HG02943 (cell line): Measurements from ENCODE around the gene AGAP3.
A peak's percentile ranks its signal among the peaks of the same experiment; 100 is the strongest.

Experiments used
- ATAC-seq: cut with Tn5 transposase; IDR thresholded peaks from one replicate; pipeline ENCODE4 v1.9.1; 2021; ENCODE audit warnings: mild to moderate bottlenecking, low read depth, moderate library complexity; ENCODE audit not compliant: unreplicated experiment

AGAP3 gene

DNA sequence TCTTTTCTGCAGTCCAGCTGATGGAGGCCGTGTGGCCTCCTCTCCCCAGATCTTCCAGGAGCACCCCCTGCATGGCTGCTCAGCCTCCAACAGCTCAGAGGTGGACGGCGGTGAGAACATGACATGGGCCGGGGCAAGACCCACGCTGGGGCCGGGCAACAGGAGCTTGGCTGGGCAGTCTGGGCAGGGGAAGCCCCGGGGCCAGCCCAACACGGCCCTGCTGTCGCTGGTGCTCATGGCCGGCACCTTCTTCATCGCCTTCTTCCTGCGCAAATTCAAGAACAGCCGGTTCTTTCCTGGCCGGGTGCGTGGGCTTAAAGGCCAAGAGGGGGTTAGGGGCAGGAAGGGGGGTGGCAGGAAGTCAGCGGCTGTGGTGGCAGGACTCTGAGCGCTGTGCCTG lies 12.3 kb upstream of the AGAP3 start:
- no peak for ATAC-seq

DNA sequence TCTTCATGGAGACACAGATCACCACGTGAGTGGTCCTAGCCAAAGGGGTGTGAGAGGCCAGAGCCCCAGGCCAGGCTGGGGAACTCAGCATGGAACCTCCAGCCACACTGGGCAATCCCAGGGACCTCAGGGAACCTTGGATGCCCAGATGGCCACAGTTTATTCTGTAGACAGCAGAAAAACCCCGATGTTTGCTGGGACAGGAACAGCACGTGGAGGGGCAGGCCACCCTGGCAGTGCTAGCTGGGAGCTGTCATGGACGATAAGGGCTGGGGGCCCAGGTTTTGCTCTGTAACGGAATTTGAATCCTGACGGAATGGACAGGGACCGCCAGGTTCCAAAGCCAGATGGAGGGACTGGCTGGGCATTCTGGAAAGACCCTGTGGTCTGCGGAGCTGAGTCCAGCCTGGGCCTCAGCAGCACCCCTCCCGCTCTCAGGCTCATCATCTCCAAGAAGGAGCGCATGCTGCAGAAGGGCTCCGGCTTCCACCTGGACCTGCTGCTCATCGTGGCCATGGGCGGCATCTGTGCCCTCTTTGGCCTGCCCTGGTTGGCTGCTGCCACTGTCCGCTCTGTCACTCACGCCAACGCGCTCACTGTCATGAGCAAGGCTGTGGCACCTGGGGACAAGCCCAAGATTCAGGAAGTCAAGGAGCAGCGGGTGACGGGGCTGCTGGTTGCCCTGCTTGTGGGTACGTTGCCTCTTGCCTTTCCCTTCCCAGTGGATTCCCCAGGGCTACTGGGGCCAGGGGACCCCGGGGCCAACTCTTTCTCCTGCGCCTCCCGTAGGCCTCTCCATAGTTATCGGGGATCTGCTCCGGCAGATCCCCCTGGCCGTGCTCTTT lies 11.2 kb upstream of the AGAP3 start:
- no peak for ATAC-seq

DNA sequence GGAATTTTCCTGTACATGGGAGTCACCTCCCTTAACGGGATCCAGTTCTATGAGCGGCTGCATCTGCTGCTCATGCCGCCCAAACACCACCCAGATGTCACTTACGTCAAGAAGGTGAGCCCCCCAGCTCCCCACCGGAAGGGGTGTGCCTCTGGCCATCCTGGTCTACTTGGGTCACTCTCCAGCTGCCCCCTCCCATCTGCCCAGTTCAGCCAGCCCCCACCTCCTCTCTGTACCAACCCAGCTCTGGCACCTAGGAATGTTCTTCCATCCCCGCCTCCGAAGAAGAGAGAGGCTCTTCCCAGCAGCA lies 10.7 kb upstream of the AGAP3 start:
- ATAC-seq: no peak

DNA sequence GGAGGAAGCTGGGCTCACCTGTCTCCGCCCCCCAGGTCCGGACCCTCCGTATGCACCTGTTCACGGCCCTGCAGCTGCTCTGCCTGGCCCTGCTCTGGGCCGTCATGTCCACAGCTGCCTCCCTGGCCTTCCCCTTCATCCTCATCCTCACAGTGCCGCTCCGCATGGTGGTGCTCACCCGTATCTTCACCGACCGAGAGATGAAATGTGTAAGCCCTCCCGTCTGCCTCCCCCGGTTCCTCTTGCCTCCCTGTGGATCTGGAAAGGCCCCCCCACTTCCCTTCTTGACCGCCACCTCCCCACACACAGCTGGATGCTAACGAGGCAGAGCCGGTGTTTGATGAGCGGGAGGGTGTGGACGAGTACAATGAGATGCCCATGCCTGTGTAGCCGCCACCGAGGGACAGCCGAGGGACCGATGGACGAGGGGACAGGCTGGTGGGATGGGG lies 10.3 kb upstream of the AGAP3 start:
- ATAC-seq: no peak

DNA sequence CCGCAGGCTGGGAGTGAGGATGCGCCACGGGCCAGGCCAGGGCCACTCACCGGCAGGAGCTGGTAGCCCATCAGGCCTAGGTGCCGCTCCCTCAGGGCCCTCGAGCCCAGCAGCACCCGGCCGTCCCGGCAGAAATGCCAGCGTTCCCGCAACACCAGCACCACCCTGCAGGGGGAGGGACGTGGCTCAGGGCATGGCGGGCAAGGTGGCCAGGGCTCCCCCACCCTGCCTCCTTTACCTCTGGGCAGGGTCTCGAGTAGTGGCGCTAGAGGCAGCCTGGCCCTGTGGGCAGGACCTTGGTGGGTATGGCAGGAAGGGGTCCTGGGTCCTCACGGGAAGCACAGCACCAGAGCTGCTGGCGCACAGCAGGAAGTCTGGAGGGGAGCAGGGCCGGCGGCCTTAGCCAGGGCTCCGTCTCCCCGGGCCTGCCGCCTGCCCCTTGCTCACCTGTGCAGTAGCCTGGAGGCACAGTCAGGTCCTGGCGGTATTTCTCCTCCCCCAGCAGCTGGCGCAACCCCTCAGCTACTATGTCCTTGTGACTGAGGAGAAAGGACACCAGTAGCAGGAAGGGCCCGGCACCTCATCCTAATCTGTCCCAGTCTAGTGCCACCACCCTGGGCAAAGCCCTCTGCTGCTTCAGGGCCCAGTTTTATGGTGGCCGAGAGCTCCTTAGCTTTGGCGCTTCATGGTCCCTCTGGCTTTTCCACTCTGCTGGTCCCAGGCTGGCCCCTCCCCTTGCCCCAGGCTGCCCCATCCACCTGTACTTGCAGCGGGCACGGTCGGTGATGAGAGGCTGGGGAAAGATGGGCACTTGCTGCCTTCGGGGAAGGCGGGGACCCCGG lies 9.2 kb upstream of the AGAP3 start:
- ATAC-seq: no peak

DNA sequence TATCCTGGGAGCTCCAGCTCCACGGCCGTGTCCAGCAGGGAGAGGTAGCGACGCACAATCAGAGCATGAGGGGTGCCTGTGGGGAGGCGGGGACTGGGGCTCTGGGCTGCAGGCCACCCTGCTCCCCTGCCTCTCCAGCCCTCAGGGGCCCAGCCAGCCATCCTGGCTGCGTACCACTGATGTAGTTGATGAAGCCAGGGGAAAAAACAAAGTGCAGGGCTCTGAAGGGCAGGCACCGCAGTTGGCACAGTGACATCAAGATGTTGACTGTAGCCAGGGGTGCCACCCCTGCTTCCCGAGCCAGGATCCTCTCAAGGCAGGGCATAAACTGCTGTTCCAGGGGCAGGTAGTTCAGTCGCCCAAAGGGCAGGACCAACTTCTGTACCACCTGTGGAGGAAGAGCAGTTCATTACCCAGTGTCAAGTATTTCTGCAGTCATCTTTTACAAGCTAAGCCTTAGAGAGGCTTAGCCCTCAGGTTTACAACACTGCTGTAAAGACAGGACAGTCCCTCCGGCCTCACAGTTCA lies 8.5 kb upstream of the AGAP3 start:
- ATAC-seq: no peak

DNA sequence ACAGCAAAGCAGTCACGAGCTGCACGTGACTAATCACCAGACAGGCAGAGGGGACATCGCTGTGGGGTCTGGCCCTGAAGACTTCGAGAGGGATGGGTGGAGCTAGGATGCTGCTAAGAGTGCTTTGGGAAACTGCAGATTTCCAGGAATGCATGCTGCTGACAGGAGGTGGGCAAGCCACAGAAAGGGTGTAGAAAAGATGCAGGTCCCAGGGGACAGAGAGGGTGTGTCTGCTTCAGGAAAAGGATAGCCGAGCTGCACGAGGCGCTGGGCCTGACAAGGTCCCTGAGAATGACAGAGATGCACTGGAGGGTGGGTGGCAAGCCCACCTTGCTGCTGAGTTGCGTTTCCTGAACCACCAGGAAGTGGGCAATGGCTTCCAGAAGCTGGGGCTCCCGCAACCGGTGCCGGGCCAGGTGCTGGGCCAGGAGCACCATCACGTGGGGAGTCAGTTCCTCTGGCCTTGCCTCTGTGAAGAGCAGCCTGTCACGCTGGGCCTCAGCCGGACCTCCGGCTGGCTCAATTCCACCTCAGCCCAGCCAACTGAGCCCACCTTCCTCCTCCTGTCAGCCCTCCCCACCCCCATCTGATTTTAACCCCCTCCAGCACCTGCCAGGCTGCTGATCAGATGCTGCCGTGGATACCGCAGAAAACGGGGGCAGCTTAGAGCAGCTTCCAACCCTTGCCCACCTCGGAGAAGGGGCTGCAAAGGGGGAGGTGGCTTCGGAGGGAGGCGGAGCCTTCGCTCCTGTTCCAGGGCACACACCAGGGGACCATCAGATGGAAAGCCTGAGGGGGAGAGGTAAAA lies 7.8 kb upstream of the AGAP3 start:
- ATAC-seq: no peak

DNA sequence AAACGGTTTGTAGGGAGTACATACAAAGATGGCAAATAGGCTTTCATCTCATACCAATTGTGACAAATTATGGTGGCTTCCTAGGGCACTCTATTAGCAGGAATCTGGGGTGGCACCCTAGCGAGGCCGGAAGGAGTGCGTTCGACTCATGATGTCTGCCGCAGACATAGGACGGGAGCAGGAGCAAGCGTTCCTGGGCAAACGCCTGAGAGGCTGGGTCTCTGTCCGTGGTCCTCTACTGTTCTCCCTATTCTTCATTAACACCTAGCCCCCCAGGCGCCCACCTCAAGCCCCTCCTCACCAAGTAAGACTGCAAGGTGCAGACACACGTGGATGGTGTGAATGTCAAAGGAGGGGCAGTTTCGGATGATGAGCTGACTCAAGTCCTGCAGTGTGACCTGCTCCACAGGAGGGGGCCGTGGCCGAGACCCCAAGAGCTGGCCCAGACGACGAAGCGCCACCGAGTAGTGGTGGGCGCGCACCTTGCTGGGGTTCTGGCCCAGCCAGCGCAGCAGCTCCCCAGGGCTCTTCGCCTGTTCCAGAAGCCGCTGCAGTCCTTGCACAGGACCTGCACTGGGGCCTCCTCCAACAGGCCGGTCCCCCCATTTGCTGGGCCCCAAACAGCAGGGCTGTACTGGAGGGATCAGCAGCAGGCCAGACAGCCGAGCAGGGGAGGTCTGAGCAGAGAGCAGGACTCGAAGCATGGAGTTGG lies 6.9 kb upstream of the AGAP3 start:
- no peak for ATAC-seq

DNA sequence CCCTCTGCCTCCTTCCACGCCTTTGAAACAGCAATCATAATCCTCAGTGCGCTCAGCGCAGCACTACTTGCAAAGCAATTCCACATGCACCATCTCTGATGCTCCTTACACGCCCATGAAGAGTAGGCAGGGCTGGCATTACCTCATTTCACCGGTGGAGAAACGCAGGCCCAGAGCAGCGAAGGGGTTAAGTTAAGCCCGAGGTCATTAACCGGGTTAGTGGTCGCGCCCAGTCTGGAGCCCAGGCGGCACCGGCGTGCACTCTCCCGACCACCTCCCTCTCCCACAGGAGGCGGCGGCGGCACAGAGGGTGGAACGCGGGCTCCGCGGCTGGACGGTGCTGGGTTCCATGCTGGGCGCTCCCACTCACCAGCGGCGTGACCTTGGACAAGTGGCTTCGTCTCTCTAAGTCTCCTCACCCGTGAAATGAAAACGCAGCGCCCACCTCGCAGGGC lies 6.2 kb upstream of the AGAP3 start:
- peak; percentile 6 for ATAC-seq

DNA sequence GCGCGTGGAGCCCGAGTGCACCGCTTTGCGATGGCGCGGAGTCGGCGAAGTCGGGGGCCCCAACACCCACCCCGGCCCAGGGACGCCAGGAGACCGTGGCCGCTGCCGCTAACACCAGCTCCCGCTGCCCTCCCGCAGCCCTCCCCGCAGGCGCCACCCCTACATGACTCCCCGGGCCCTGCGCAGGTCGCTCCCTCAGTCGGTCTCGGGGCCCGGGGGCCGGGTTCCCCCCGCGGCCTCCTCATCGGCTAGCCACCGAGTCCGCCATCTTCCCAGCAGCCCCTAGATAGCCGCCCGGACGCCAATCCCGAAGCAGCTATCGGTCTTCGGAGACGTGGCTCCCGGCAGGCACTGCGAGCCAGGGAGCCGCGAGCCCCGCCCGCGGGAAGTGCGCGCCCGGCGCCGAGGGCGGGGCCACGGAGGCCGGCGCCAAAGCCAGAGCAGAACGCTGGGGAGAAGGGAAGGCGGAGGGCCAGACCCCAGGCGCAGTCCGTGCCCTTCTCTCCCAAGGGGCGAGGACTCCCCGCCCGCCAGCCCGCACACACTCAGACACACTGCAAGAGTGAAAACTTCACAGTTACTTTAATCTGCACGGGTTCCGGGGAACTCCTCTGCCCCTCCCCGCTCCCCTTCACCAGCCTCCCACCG lies 5.6 kb upstream of the AGAP3 start, which contains the start of gene FASTK:
Gene FASTK (minus strand): TSS at position 288 of the 648 bp plus-strand sequence. CDS start 43 bp downstream, at position 245.
- ATAC-seq: peak; percentile 60

DNA sequence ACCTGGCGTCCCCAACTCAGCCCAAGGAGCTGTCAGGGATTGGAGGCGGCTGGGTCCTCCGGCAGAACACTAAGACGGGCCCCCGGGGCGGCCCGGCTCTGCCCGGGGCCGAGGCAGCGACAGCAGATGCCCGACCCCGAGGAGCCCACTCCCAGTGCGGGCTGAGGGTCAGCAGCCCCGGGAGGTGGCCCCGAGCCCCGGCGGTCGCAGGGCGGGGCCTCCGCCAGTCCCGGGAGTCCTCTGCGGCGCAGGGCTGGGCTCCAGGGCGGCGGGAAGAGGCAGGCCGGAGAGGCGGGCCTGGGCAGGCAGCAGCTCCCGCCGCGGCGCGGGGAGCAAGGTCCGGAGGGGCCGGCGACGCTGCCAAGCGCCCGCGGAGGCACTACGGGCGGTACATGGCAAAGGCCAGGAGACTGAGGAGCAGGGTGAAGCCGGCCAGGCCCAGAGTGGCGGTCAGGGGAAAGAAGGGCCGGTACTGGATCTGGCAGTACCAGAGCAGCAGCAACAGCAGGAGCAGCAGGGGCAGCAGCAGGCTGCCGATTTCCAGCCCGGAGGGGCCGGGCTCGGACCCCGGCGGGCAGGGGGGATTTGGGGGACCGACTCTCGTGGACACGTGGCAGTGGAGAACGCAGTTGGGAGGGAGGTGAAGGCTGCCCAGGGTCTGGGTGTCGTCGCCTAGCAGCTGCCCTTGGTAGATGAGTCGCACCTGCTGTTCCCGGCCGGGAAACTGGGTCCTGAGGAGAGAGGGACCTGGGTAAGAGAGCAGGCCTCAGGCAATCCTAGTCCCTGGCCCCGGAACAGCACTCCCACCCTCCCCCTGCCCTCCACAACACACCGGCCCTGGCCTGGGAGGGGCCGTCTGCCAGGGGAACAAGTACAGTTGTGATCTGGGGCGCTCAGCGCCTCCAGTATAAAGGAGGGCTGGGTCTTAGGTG lies 4.8 kb upstream of the AGAP3 start:
- ATAC-seq: peak; percentile 1

DNA sequence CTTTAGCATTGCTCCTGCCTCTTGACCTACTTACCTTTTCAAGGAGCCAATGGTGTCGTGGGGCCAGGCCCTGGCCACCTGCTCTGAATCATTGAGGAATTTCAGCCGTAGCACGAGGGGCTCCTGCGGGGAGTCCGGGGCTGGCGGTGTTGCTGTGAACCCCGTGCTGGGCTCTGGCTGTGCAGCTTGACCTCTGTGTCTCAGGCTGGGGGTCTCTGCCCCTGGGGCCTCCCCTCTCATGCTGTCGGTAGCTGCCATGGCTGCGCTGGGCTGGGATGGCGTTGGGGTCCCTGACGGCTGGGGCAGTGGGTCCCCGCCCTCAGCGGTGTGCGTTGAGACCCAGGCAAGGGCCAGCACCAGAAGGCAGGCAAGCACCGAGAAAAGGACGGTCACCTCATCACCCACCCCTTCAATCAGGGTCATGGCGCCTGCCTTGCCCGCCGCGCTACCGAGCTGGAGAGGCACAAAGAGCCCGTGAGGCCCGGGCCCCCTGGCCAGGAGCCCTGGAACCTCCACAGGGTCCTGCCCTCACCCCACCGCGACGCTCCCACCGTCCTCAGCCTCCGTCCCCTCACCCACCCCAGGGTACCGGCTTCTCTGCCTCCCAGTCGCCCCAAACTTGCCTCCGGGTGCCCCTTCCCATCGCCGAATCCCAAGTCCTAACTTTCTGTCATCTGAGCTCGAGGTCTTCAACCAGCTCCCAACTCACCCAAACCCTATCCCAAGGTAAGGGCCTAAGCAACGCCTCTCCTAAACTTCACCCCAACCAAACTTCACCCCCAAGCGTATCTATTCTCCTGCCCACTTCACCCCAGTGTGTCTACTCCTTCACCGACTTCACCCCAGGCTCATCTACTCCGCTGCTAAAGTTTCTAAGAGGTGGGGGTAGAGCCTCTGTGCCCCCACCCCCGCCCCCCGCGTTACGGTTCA lies 3.9 kb upstream of the AGAP3 start:
- no peak for ATAC-seq

DNA sequence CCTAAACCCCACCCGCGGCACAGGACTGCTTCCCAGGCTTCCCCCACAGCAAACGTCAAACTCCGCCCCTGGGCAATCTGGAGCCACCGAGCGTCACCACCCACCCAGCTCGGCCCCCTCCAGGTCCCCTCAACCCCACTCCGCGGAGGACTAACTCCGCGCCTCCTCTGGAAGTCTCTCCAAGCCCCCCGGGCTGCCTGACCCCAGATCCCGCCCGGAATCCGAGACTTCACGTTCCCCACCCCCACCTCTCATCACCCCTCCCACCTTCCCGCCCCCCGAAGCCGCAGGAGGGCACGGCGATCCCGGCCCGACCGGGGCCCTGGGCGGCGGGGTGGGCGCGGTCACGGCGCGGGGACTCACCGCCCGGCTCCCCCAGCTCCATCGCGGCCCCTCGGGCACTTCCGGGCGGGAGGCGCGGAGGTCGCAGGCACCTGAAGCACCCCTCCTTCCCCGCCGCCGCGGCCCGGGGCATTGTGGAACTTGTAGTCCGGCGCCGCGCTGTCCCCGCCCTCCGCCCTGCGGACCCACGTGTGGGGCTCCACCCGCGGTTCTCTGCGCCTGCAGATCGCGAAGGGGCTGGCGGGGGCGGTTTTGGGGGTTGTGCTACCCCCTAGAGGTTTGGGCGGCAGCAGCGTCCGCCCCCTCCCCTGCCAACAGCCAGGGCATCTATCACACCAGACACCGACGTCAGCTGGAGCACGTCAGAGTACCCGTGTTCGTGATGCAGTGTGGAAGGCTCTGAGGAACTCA lies 3.0 kb upstream of the AGAP3 start, which contains the start of gene TMUB1:
Gene TMUB1 (minus strand): TSS at position 423 of the 753 bp plus-strand sequence. CDS start 930 bp downstream, outside the sequence.
- peak; percentile 44 for ATAC-seq

DNA sequence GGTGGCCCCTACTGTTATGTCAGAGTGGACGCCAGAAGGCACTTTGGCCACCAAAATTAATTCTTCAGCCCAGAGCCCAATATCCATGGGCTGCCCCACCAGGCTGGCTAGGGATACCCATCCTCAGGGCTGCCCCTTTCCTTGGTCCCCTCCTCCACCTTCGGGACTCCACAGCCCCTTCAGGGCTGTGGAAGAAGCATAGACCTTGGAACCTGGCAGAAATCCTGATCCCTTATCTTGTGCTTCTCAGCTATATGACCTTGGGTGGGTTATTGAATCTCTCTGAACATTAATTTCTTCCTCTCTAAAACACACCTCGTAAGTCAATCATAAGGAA lies 2.5 kb upstream of the AGAP3 start:
- ATAC-seq: no peak

DNA sequence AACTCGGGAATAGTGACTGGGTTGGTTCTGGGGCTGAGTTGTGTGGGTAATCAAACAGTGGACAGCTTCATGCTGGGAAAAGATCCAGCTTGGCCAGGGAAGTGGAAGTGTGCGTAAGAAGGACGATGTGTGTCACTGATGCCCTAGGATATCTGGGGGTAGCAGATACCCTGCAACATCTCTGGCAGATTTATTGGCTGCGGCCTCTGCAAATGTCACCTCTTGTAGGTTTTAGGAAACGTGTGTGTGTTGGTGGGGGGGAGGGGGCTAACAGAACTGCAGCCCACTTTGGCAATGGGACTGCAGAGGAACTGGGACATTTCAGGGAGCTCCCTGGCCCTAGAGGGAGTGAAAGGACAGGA lies 965 bp upstream of the AGAP3 start:
- no peak for ATAC-seq

DNA sequence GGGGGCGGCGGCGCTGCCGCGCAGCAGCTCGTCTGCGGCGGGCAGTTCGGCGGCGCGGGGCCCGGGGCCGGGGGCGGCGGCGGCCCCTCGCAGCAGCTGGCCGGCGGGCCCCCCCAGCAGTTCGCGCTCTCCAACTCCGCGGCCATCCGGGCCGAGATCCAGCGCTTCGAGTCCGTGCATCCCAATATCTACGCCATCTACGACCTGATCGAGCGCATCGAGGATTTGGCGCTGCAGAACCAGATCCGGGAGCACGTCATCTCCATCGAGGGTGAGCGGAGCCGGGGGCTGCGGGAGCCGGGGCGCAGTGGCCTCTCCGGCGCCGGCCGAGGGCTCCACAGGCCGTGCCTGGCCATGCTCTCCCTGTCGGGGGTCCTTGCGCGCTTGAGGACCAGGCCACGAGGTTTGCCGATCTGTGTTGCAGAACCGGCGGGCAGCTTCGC lies 548 bp downstream of the AGAP3 start:
- no peak for ATAC-seq
